Tongue (tissue), 2 donors: ENCODE data around the gene CLINT1. TPM values are rescaled to one million over a fixed set of nuclear protein-coding genes. Genes with fewer than 3 reads are reported as not detected.
A peak's percentile ranks its signal among the peaks of the same experiment; 100 is the strongest.
"Not testable (repeated sequence)": the region's sequence is repeated elsewhere in the genome, so short reads cannot be mapped to it uniquely, and the experiment has no call there.

ENCODE experiments used
- DNase-seq: peaks from one replicate; pipeline ENCODE4 v3.0.0-alpha.2; 2015
- total RNA-seq: library from RNA; depleted of rRNA; stranded (reverse); fragments of >200 nt; gene quantifications from one replicate; pipeline ENCODE4 v1.2.3, GENCODE V29; 2014

Gene CLINT1
- total RNA-seq, 1 donor from 2014 or later: 97.7 TPM

GRCh38 chr5:157862183-157862851, 3.4 kb upstream of the CLINT1 start:
- DNase-seq: no peak

- DNase-seq: no peak
Measured at GRCh38 chr5:157860898-157861890, 2.2 kb upstream of the CLINT1 start.

GRCh38 chr5:157859227-157859575, 256 bp upstream of the CLINT1 start:
- DNase-seq: no peak

- DNase-seq: peak; percentile 11
Measured at GRCh38 chr5:157857816-157858526, 974 bp downstream of the CLINT1 start.

- peak; percentile 68 for DNase-seq
Measured at GRCh38 chr5:157855404-157855994, 3.4 kb downstream of the CLINT1 start.

GRCh38 chr5:157853365-157853764, 5.6 kb downstream of the CLINT1 start:
- not testable (repeated sequence) for DNase-seq

GRCh38 chr5:157845914-157846598, 12.9 kb downstream of the CLINT1 start:
- DNase-seq: no peak

- no peak for DNase-seq
Measured at GRCh38 chr5:157842787-157843186, 16.2 kb downstream of the CLINT1 start.

GRCh38 chr5:157842185-157842584, 16.8 kb downstream of the CLINT1 start:
- no peak for DNase-seq

- DNase-seq: no peak
Measured at GRCh38 chr5:157839157-157839795, 19.7 kb downstream of the CLINT1 start.

- DNase-seq: no peak
Measured at GRCh38 chr5:157836121-157836753, 22.7 kb downstream of the CLINT1 start.

GRCh38 chr5:157835041-157835440, 23.9 kb downstream of the CLINT1 start:
- no peak for DNase-seq

GRCh38 chr5:157828944-157829639, 29.9 kb downstream of the CLINT1 start:
- no peak for DNase-seq

GRCh38 chr5:157828105-157828943, 30.6 kb downstream of the CLINT1 start:
- DNase-seq: peak; percentile 16

GRCh38 chr5:157827423-157827822, 31.5 kb downstream of the CLINT1 start:
- DNase-seq: peak; percentile 48

GRCh38 chr5:157823655-157824054, 35.3 kb downstream of the CLINT1 start:
- no peak for DNase-seq

- no peak for DNase-seq
Measured at GRCh38 chr5:157821822-157822622, 36.9 kb downstream of the CLINT1 start.

GRCh38 chr5:157821405-157821804, 37.5 kb downstream of the CLINT1 start:
- DNase-seq: no peak
